Measurements from ENCODE around the gene ANO9.
"Not testable (repeated sequence)": the region's sequence is repeated elsewhere in the genome, so short reads cannot be mapped to it uniquely, and the experiment has no call there.

The ANO9 gene

GRCh38 chr11:413120-414081 is 28.4 kb downstream of the ANO9 start:
- DNase-seq, result no peak

- no peak for DNase-seq
Measured at GRCh38 chr11:412641-413119, 29.1 kb downstream of the ANO9 start.

DNA sequence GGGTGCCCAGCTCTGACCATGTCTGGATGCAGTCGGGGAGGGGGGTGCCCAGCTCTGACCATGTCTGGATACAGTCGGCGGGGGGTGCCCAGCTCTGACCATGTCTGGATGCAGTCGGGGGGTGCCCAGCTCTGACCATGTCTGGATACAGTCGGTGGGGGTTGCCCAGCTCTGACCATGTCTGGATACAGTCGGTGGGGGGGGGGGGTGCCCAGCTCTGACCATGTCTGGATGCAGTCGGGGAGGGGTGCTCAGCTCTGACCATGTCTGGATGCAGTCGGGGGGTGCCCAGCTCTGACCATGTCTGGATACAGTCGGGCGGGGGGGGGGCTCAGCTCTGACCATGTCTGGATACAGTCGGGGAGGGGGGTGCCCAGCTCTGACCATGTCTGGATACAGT is 30.3 kb downstream of the ANO9 start:
- not testable (repeated sequence) for DNase-seq

DNA sequence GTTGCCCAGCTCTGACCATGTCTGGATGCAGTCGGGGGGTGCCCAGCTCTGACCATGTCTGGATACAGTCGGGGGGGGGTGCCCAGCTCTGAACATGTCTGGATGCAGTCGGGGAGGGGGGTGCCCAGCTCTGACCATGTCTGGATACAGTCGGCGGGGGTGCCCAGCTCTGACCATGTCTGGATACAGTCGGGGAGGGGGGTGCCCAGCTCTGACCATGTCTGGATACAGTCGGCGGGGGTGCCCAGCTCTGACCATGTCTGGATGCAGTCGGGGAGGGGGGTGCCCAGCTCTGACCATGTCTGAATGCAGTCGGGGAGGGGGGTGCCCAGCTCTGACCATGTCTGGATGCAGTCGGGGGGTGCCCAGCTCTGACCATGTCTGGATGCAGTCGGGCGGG is 31.1 kb downstream of the ANO9 start:
- DNase-seq, result not testable (repeated sequence)

DNA sequence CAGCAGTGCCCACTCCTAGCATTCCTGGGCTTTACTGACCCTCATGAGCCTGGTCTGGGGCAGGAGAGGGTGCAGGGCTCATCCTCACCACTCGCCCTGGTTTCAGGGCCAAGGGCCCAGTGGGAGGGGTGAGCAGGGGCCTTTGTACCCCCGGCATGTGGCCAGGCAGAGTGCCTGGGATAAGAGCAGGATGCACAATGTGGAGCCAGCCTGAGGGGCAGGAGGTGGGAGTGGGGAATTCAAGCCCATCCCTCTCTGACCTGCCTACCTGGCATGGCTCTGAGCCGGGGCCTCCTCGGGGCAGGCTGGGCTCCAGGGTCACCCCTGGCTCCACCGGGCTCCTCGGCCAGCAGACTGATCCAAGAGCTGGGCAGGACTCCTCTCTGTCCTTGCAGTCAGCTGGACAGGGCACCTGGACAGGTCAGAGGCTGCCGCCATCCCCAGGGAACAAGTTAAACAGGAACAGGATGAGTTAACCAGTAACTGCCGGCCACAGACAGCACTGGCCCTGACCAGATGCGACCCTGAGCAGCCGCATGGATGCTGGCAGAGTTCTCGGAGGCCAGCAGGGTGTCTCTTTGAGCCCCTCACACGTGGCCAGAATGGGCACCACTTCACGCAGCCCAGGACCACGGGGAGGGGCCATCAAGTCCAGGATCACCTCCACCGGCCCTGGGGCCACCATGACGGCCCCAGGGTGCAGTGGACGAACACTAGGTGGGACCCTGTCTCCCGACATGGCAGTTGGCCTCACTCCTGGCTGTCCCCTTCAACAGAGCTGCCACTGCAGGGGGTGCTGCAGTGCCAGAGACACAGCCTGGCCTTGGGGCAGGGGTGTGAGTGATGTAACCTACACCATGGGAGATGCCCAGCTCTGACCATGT is 32.0 kb downstream of the ANO9 start:
- DNase-seq, result no peak

GRCh38 chr11:409008-409599 is 32.7 kb downstream of the ANO9 start:
- DNase-seq, result no peak

GRCh38 chr11:408154-409007 is 33.4 kb downstream of the ANO9 start:
- no peak for DNase-seq

DNA sequence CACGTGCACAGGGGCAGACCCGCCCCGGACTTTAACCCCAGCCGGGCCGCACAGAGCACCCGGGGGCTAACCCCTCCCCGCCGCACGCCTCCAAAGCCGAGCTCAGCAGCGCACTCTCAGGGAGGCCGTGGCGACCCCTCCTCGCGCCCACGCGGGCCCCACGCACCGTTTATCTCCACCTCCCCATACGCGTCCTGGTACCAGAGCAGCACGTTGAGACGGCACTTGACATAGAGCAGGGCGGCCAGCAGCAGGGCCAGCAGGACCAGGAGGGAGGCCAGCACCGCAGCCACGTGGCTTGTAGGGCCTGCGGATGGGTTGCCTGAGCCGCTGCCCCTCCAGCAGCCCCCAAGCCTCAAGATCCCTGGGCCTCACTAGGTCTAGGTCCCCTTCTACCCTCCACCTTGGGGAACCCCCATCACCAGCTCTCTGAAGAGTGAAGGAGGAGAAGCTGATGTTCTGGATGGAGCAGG is 34.1 kb downstream of the ANO9 start:
- no peak for DNase-seq

- DNase-seq, result no peak
Measured at GRCh38 chr11:406796-407650, 34.8 kb downstream of the ANO9 start.

DNA sequence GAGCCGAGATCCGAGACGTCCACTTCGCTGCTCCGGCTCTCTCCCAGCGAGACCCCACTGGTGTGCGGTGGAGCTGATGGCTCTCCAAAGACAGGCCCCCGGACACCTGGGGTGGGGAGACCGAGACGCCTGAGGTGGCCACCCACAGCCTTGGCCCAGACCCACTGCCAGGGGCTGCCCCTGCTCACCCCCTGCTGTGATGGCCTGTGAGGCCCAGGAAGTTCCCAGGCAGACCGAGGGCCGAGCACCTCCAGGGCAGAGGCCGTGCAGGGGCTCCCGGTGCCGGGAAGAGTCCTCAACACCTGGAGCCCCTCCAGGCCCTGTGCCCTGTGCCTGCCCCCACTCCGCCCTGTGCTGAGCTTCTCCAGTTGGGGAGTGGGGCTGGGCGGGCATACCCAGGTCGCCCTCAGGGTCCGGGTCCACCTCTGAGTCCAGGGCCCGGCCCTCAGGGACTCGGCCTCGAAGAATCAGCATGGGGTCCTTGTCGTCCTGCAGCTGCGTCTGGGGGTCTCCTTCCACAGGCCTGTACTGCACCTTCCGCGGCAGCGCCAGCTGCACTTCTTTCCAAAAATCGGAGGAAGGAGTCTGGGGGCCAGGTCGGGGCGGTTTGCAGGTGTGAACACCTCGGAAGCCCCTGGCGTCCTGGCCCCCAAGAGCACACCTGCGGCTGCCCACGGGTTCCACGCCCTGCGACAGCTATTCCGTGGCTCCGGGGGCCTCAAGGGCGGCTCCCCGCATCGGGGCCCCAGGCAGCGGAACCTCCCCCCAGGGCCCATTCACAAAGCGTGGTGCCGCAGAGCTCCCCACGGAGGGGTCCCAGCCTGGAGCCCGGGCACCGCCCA is 35.6 kb downstream of the ANO9 start:
- no peak for DNase-seq

DNA sequence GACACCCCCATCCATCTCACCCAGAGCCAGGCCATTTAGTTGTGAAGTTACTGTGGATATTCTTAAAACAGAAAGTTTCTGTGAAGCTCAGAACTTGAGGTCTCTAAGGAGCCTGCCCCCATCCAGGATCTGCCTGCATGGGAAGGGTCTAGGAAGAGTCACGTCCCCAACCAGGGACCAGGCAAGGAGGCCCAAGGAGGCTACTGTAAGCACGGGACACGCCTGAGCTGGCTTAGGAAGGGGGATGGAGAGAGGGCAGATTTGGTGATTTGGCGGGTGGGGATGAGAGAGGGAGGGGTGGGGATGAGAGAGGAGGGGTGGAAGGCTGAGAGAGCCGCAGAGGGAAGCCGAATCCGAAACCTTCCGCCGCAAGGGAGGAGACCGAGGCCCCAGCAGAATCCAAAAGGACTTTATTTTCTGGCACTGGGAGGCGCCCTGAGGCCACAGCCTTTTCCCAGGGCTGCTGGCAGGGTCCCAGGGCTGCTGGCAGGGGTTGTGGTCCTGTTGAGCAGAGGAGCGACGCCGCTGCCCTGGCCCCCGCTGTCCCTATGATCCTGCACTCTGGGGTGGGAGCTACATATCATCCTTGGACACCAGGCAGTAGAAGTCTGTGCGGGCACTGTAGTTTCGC is 36.4 kb downstream of the ANO9 start:
- DNase-seq, result no peak

GRCh38 chr11:404551-405264 is 37.1 kb downstream of the ANO9 start:
- no peak for DNase-seq

DNA sequence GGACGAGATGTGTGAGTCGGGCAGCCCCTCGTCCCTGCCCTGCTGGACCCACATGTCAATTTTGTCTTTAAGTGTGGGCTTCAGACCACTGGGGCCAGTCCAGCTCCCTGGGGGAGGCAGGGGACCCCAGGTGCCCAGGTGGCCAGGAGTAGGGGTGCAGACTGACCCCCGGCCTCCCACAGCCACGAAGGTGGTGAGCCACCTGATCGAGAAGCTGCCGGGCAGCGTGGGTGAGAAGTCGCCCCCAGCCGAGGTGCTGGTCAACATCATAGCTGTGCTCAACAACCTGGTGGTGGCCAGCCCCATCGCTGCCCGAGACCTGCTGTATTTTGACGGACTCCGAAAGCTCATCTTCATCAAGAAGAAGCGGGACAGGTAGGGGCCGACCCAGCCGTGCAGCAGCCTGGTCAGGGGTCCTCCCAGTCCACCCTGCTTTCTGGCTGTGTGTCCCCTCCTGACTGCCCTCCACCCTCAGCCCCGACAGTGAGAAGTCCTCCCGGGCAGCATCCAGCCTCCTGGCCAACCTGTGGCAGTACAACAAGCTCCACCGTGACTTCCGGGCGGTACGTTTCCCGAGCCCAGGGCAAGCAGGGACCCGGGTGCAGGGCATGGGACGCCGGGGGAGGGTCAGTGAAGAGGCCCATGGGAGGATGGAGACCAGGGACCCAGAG is 37.9 kb downstream of the ANO9 start:
- no peak for DNase-seq

DNA sequence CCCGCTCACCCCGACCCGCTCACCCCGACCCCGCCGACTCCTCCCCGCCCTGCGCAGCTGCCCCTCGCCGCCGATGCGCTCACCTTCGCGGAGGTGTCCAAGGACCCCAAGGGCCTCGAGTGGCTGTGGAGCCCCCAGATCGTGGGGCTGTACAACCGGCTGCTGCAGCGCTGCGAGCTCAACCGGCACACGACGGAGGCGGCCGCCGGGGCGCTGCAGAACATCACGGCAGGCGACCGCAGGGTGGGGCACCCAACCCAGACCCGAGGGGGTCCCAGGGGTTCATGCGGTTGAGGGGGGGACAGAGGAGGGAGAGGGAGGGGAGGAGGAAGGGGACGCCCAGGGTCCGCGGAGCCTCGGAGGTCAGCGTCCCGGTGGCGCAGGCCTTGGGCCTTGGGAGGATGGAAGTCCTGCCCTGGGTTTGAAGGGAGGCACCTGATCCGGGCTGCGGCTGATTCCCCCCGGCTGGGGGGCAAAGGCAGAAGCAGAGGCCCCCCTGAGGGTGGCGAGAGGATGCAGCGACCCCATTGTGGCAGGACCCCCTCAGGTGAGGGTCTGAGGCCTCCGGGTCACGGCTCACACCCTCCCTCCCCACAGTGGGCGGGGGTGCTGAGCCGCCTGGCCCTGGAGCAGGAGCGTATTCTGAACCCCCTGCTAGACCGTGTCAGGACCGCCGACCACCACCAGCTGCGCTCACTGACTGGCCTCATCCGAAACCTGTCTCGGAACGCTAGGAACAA is 38.6 kb downstream of the ANO9 start:
- no peak for DNase-seq

- not testable (repeated sequence) for DNase-seq
Measured at GRCh38 chr11:401196-401595, 40.6 kb downstream of the ANO9 start.

GRCh38 chr11:400241-400689 is 41.5 kb downstream of the ANO9 start:
- DNase-seq, result no peak

GRCh38 chr11:399731-400211 is 42.0 kb downstream of the ANO9 start:
- no peak for DNase-seq
